OCI-LY7 (cell line): Measurements from ENCODE around the gene BAIAP2. TPM values are rescaled to one million over a fixed set of nuclear protein-coding genes. Genes with fewer than 3 reads are reported as not detected.

Experiments
- BruUV-seq: library from RNA; stranded (reverse); fragments of 400-500 nt; replicated peaks from 2 replicates; lab custom pipeline; 2021; lab: Mats Ljungman, UMichigan
- CTCF ChIA-PET: fragments of 300-600 bp; sonication (Branson Sonifier 250); formaldehyde crosslinking; loops from one replicate; lab custom pipeline; 2022; ENCODE audit warnings: antibody characterized with exemption; ENCODE audit not compliant: unreplicated experiment; lab: Charles Lee
- POLR2A ChIA-PET: fragments of 300-600 bp; sonication (Branson Sonifier 250); formaldehyde crosslinking; loops from one replicate; lab custom pipeline; 2022; ENCODE audit warnings: antibody characterized with exemption; lab: Charles Lee
- DNase-seq: peaks from one replicate; pipeline ENCODE4 v3.0.0-alpha.2; 2015; ENCODE audit warnings: low spot score
- H2AFZ ChIP-seq: fragments of 200-600 bp; sonication (generic), shearing (Covaris generic); 2 replicates; pipeline ENCODE4 v1.6.1; 2014; ENCODE audit warnings: mild to moderate bottlenecking, antibody characterized with exemption, low read length, moderate library complexity
- H3K27ac ChIP-seq: fragments of 200-600 bp; sonication (generic); 2 replicates; pipeline ENCODE4 v1.5.1; 2014; ENCODE audit warnings: mixed run types, low read depth, mild to moderate bottlenecking, moderate library complexity, low read length, inconsistent platforms; ENCODE audit not compliant: poor library complexity, severe bottlenecking
- H3K36me3 ChIP-seq: fragments of 200-600 bp; sonication (generic); 2 replicates; pipeline ENCODE4 v1.6.1; 2014; ENCODE audit warnings: mild to moderate bottlenecking, antibody characterized with exemption, low read length, moderate library complexity, mixed read lengths; ENCODE audit not compliant: insufficient read depth
- H3K4me1 ChIP-seq: fragments of 200-600 bp; sonication (generic); 2 replicates; pipeline ENCODE4 v1.5.1; 2014; ENCODE audit warnings: mild to moderate bottlenecking, low read length; ENCODE audit not compliant: insufficient read depth, poor library complexity, severe bottlenecking
- H3K4me2 ChIP-seq: fragments of 200-600 bp; sonication (generic); 2 replicates; pipeline ENCODE4 v1.6.1; 2014; ENCODE audit warnings: mild to moderate bottlenecking, low read length
- H3K4me3 ChIP-seq: fragments of 200-600 bp; sonication (generic); 2 replicates; pipeline ENCODE4 v1.5.1; 2014; ENCODE audit warnings: mild to moderate bottlenecking, low read depth, low read length; ENCODE audit not compliant: poor library complexity, severe bottlenecking
- H3K79me2 ChIP-seq: fragments of 200-600 bp; sonication (generic); 2 replicates; pipeline ENCODE4 v1.6.1; 2016; ENCODE audit warnings: low read depth, mild to moderate bottlenecking, low read length, moderate library complexity, mixed read lengths; ENCODE audit not compliant: insufficient read depth
- H3K9me2 ChIP-seq: fragments of 200-600 bp; sonication (generic); 2 replicates; pipeline ENCODE4 v1.6.1; 2016; ENCODE audit warnings: mild to moderate bottlenecking, low read length, mixed read lengths; ENCODE audit not compliant: insufficient read depth
- H3K9me3 ChIP-seq: fragments of 200-600 bp; sonication (generic); 2 replicates; pipeline ENCODE4 v1.6.1; 2014; ENCODE audit warnings: mild to moderate bottlenecking, mixed run types, low read length, mixed read lengths
- H4K20me1 ChIP-seq: fragments of 200-600 bp; sonication (generic); 2 replicates; pipeline ENCODE4 v1.6.1; 2014; ENCODE audit warnings: mild to moderate bottlenecking, antibody characterized with exemption, low read length, moderate library complexity, mixed read lengths; ENCODE audit not compliant: insufficient read depth
- CTCF ChIP-seq: fragments of 200-600 bp; sonication (generic); conservative IDR thresholded peaks from 2 replicates; pipeline ENCODE4 v1.5.1; 2014; ENCODE audit warnings: mild to moderate bottlenecking, antibody characterized with exemption, low read length, moderate library complexity, mixed read lengths
- EZH2phosphoT487 ChIP-seq: fragments of 200-600 bp; sonication (generic); IDR thresholded peaks from 2 replicates; pipeline ENCODE4 v1.6.1; 2018; ENCODE audit warnings: low read depth, borderline replicate concordance, mild to moderate bottlenecking, mixed run types, antibody characterized with exemption, low read length, moderate library complexity, mixed read lengths
- intact Hi-C: fragments of 100-400 bp; cut with micrococcal nuclease; formaldehyde crosslinking; loops from one replicate; pipeline ENCODE4 v1.10.0; 2022; ENCODE audit not compliant: unreplicated experiment
- total RNA-seq, 2 experiments: library from RNA; depleted of rRNA in 1 of 2; stranded (reverse); fragments of >200 nt in 1 of 2; shearing (Covaris generic) in 1 of 2; gene quantifications; 2 replicates each; pipeline ENCODE4 v1.2.3, GENCODE V29; 2014 to 2022

BAIAP2 gene
- total RNA-seq, 2 experiments from 2014 or later, result 2.1 to 2.3 TPM

GRCh38 chr17:81135505-81136278, 100.7 kb downstream of the BAIAP2 start:
- CTCF ChIA-PET, result no interaction called here
- no peak overlapping the region for H3K4me3 ChIP-seq

GRCh38 chr17:81136366-81136765, 101.4 kb downstream of the BAIAP2 start:
- Histone ChIP-seq H3K4me2 (no peak overlapping the region), H3K27ac (no peak overlapping the region), H3K36me3 (no peaks in the 10 kb centered on the region), H3K79me2 (no peaks in the 10 kb centered on the region), H4K20me1 (no peaks in the 10 kb centered on the region), H3K9me2 (no peaks in the 10 kb centered on the region), H3K4me1 (no peaks in the 10 kb centered on the region), H3K9me3 (no peaks in the 10 kb centered on the region), H2AFZ (no peak overlapping the region), H3K4me3 (no peak overlapping the region)
- intact Hi-C loops, result no loop called here
- POLR2A ChIA-PET, result no interaction called here
- no peak for TF ChIP-seq CTCF
- BruUV-seq, result no TSS peak
- no peak for DNase-seq
- CTCF ChIA-PET, result no interaction called here

More at GRCh38 chr17:81135505-81136278, 100.7 kb downstream of the BAIAP2 start:
- Histone ChIP-seq H3K27ac (no peak overlapping the region), H3K4me2 (no peak overlapping the region), H2AFZ (no peak overlapping the region), H3K9me2 (no peaks in the 10 kb centered on the region), H3K79me2 (no peaks in the 10 kb centered on the region), H3K9me3 (no peaks in the 10 kb centered on the region), H4K20me1 (no peaks in the 10 kb centered on the region), H3K4me1 (no peaks in the 10 kb centered on the region), H3K36me3 (no peaks in the 10 kb centered on the region)
- POLR2A ChIA-PET, result no interaction called here
- no peak for TF ChIP-seq CTCF
- TF ChIP-seq EZH2phosphoT487, result no peak
- DNase-seq, result no peak
- intact Hi-C loops, result no loop called here
- BruUV-seq, result no TSS peak

- no peak overlapping the region for H2AFZ ChIP-seq
- no peaks in the 10 kb centered on the region for H3K36me3 ChIP-seq
- H3K9me2 ChIP-seq, result no peaks in the 10 kb centered on the region
- H4K20me1 ChIP-seq, result no peaks in the 10 kb centered on the region
- TF ChIP-seq CTCF (no peak), EZH2phosphoT487 (no peak)
- H3K79me2 ChIP-seq, result no peaks in the 10 kb centered on the region
- DNase-seq, result no peak
- H3K9me3 ChIP-seq, result no peaks in the 10 kb centered on the region
- no peak overlapping the region for H3K27ac ChIP-seq
- ChIA-PET POLR2A (no interaction called here), CTCF (no interaction called here)
- H3K4me1 ChIP-seq, result no peaks in the 10 kb centered on the region
- intact Hi-C loops, result no loop called here
- BruUV-seq, result no TSS peak
- no peak overlapping the region for H3K4me2 ChIP-seq
- H3K4me3 ChIP-seq, result no peak overlapping the region
Observed at GRCh38 chr17:81137248-81137647, 102.3 kb downstream of the BAIAP2 start.
